IPS-NIHi11 (cell line): ENCODE data around the gene FBXW10B.
A peak's percentile ranks its signal among the peaks of the same experiment; 100 is the strongest.
"Not testable (repeated sequence)": the region's sequence is repeated elsewhere in the genome, so short reads cannot be mapped to it uniquely, and the experiment has no call there.

Source experiments
- DNase-seq: peaks from one replicate; pipeline ENCODE4 v3.0.0; 2012; ENCODE audit warnings: mixed read lengths, low spot score

The FBXW10B gene, protein sequence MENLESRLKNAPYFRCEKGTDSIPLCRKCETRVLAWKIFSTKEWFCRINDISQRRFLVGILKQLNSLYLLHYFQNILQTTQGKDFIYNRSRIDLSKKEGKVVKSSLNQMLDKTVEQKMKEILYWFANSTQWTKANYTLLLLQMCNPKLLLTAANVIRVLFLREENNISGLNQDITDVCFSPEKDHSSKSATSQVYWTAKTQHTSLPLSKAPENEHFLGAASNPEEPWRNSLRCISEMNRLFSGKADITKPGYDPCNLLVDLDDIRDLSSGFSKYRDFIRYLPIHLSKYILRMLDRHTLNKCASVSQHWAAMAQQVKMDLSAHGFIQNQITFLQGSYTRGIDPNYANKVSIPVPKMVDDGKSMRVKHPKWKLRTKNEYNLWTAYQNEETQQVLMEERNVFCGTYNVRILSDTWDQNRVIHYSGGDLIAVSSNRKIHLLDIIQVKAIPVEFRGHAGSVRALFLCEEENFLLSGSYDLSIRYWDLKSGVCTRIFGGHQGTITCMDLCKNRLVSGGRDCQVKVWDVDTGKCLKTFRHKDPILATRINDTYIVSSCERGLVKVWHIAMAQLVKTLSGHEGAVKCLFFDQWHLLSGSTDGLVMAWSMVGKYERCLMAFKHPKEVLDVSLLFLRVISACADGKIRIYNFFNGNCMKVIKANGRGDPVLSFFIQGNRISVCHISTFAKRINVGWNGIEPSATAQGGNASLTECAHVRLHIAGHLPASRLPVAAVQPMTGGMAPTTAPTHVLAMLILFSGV

DNA sequence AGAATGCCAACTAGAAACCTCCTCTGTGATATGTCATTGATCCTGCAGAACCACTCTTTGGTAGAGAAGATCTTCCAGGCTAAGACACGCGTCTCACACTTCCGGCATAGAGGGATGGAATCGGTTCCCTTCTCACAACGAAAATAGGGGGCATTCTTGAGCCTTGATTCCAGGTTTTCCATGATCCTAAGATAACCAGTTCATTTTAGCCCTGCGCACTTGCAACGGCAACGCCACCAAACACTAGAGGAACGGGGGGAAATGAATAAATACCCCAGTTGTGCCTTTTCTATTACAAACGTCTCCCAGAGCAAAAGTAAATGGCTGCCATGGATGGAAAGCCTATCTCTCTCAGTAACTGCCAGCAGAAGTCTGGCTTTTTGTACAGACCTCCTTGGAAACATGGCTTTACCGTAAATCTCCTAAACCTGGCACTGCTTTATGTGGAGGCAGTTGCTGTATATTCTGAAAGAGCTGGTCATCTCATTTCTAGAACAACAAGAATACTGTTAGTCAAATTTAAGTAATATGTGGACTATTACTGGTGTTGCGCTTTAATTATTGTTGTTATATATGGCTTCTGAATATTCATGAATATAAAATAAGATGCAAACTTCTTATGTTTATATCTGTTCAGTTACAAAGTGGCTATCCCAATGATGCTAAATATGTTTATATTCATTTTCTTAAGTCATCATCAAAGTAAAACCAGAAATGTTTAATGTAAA, at the start of gene FBXW10B:
Gene FBXW10B (minus strand): TSS at position 374 of the 728 bp plus-strand sequence. CDS start 192 bp downstream, at position 182.
- DNase-seq = not testable (repeated sequence)

- DNase-seq = no peak
Measured at GRCh38 chr17:15663691-15664090, 44.2 kb upstream of the FBXW10B start.

DNA sequence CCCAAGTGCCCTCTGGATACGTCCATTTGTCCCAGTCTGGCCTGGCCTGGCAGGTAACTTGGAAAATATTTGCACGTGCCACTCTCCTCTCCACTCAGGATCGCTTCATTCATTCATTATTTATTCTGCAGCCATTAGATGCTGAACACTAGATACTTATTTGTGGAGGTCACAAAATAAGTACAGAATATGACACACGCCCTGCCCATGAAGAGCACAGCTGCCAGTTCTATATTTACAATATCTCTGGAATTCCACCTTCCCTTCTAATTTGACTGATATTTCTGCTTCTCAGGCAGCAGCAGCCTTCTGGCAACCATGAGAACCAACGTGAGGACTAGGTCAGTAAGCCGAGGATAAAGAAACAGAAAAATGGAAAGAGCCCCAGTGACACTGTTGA, 43.7 kb upstream of the FBXW10B start:
- no peak for DNase-seq

- no peak for DNase-seq
Measured at GRCh38 chr17:15662681-15663080, 43.2 kb upstream of the FBXW10B start.

GRCh38 chr17:15660077-15660476, 40.6 kb upstream of the FBXW10B start:
- DNase-seq = no peak

GRCh38 chr17:15659663-15660062, 40.2 kb upstream of the FBXW10B start:
- DNase-seq = peak; percentile 49

DNA sequence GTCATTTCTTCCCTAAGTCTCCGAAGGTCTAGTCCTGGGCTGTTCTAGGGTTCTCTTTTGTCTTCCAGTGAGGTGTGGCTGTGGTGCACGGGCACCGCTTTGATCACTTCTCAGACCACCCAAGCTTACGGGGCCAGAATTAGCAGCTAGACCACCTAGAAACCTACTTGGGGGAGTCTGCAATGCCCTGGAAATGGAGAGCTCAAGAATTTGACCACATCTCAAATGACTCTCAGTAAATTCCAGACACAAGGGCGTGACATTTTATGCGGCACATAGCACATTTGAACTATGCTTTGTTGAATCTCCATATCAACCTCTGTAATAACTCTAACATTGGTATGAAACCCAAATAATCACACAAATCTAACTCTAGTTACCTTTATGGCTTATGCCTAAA, 39.7 kb upstream of the FBXW10B start:
- no peak for DNase-seq

DNA sequence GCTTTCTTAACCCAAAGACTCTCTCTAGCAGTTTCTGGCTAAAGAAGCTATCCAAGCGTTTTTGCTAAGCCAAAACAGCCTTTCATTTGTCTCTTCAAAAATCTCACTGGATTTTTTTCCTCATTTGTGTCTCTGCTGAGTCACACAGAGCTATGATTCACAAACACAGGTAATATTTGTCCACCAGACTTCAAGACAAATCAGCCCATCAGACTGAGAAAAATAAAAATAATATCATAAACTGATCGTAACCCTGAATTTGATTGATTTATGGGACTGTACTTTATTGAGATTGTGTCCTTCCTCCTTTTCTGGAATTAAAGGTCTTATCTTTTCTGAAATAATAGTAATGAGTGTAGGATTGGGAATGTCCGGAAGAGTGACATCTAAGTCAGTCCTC, 38.8 kb upstream of the FBXW10B start:
- no peak for DNase-seq

- DNase-seq = no peak
Measured at GRCh38 chr17:15657868-15658267, 38.4 kb upstream of the FBXW10B start.

DNA sequence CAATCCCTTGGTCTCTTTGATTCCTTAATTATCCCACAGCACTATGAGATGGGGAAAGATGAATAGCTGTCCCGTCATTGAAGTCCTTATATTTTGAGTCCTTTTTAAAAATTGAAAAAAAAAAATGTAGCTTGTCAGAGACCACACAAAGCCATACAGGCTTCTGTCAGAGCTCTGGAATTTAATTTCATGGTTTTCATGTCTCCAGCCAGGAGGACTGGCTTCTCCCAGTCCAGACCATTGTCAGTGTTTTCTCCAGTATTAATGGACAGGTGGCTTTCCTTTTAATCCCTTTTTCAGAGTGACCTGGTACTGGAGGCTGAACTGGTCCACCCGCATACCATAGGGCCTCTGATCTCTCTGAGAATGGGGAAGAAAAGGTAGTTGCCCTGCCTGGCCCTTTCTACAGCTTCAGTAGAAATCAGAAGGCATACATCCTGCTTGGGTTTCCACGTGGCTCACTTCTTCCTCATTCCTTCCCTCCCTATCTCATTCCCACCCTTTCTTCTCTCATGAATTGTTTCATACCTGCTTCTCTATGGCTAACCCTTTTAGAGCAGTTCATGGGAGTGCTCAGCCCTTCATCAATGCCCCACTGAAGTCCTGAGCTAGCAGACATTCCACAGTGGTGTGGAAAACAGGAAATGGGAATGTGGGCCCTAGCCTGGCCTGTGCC, 35.5 kb upstream of the FBXW10B start:
- no peak for DNase-seq

DNA sequence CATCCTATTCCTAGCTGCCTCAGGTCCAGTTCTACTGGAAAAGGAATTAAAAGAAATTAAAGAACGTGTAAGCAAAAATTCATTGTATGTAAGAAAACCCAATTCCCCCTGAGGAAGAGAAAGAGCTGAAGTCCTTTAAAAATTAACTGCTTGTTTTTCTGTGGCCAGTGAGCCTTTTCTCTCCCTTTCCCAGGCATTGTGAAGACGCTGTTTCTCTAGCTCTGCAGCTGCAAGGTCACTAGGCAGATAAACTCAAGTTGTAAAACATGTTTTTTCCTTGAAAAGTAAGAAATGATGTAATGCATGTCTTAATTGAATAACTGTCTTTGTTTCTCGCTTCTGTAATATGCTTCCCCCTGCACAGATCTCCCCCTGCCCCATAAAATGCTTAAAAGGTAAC, 34.9 kb upstream of the FBXW10B start:
- DNase-seq = not testable (repeated sequence)

- no peak for DNase-seq
Measured at GRCh38 chr17:15652960-15653359, 33.5 kb upstream of the FBXW10B start.

GRCh38 chr17:15651583-15652110, 32.1 kb upstream of the FBXW10B start:
- peak; percentile 78 for DNase-seq

GRCh38 chr17:15650741-15651582, 31.5 kb upstream of the FBXW10B start:
- no peak for DNase-seq

GRCh38 chr17:15649861-15650421, 30.4 kb upstream of the FBXW10B start:
- DNase-seq = no peak

DNA sequence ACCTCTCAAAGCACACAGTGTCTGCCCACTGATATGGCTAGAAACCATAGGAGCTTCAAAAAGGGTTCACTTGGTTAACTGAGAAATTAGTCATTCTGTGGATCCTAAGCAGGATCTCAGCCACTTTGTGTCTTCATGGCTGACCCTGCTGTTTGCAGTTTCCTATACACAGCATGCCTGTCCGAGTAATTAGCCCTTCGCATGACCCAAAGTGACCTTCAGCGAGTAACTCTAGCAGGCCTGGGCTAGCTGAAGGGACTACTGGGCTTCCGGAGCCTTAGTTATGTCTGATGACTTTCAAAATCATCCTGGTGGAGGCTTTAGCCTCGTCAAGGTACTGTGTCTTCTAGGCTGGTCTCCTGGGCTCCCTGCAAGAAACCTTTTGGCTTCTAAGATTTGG, 28.9 kb upstream of the FBXW10B start:
- no peak for DNase-seq

DNA sequence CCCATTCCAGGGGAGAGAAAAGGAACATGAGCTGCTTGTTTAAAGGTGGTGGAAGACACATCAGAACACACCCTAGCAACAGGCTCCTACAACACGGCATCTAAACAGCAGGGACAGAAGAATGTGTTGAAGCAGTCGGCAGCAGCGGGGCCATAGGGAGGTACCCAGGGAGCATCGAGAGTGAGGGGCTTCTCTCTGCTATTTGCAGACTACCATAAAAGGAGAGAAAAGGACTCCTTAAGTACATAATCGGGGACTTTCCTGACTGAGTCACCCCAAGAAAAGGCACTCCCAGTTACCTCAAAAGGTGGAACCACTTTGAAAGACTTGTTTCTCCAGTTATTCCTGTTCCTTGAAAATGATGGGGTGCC, 26.4 kb upstream of the FBXW10B start:
- DNase-seq = not testable (repeated sequence)

DNA sequence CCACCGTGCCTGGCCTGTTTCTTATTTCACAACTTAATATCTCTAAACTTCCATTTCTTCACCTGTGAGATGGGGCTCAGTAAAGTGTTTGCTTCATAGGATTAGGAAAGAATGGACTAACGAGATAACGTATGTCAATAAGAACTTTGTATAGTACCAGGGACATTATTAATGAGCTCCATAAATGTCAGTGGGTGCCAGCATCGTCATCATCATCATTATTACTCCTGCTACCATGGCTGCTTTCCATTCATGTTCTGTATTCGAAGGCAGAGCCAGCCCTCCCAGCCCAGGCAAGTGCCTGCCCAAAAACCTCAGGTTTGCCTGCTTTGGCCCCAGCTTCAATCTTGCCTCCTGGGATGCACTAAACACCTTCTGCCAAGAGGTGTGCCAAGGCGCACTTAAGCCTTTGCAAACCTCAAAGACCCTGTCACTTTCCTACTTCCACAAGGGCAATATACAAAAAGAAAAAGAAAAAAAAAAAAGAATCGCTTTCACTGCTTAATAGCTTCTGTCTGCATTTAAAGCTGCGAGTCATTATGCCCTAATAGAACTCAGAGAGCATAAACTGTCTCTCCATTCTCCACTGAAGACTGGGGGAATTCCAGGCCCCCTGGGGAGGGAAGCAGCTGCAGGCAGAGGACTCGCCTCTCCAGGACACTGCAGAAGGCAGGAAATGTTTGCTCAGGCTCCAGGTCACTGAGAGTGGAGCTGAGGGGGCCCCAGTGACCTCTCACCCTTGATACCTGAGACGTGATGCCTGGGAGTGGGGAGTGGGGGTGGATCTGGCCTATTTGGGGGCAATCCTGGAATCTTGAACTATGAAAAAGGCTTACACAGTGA, 25.8 kb upstream of the FBXW10B start:
- DNase-seq = not testable (repeated sequence)

DNA sequence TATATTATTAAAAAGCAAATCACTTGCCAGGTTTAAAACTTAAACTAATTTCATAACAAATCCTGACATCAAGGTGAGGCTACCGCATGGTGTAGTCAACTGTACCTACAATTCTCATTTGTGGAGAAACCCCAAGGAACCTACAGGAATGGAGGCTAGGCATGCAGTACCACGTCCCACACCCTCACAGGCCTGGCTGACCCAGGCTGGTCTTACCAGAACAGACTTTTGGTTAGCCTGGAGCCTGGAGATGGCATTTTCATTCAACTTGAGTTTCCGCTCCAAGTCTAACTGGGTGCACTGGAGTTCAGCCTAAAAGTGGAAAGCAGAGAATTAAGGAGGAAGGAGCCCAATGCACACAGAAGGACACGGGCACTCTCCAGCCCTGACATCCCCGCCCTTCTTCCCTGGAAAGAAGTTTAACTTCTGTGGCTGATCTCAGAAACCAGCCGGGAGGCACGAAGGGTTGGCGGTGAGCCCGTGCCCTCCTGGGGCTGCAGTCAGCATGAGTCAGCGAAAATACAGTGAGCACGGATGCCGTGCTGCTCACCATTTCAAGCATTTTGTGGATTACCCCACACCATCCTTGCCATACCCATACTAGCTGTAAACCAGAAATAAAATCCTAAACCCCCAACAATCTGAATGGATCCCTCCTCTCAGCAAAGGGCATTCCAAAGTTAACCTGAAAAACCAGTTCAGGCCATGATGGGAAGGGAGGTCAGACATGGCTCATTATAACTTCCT, 23.2 kb upstream of the FBXW10B start:
- DNase-seq = not testable (repeated sequence)
